AG04449 (cell line): ENCODE data around the gene ACAD8.

Experiments
- CTCF ChIA-PET: fragments of 350-600 bp; formaldehyde crosslinking; extraction: SDS; loops from one replicate; lab custom pipeline; 2021; ENCODE audit warnings: antibody characterized with exemption; lab: Yijun Ruan, JAX
- POLR2A ChIA-PET: fragments of 400-600, 350-600 bp; formaldehyde crosslinking; extraction: SDS; loops from one replicate; lab custom pipeline; 2020; ENCODE audit warnings: antibody characterized with exemption, inconsistent platforms; lab: Yijun Ruan, JAX
- DNase-seq: peaks from one replicate; pipeline ENCODE4 v3.0.0-alpha.2; 2010; ENCODE audit warnings: low read depth, low spot score
- H3K4me3 ChIP-seq: 2 replicates; pipeline ENCODE4 v1.5.1; 2011; ENCODE audit warnings: low read depth, mild to moderate bottlenecking, control low read depth, low read length
- CTCF ChIP-seq: IDR thresholded peaks from one replicate; pipeline ENCODE4 v1.5.1; 2011; ENCODE audit warnings: mild to moderate bottlenecking, moderate library complexity, low read length, control low read depth, inconsistent platforms; ENCODE audit not compliant: insufficient read depth; ENCODE audit errors: missing control alignments

Gene ACAD8

GRCh38 chr11:134236834-134237556 is 16.4 kb upstream of the ACAD8 start:
- H3K4me3 ChIP-seq: no peak overlapping the region
- POLR2A ChIA-PET: no interaction called here
- no peak for DNase-seq
- no peak for TF ChIP-seq CTCF
- CTCF ChIA-PET: interaction anchor here (0.8 to 2.0 kb wide), 2 partner anchors 20 to 25 kb away, joined by 3 to 7 read pairs; no protein-coding TSS in a partner anchor

DNA sequence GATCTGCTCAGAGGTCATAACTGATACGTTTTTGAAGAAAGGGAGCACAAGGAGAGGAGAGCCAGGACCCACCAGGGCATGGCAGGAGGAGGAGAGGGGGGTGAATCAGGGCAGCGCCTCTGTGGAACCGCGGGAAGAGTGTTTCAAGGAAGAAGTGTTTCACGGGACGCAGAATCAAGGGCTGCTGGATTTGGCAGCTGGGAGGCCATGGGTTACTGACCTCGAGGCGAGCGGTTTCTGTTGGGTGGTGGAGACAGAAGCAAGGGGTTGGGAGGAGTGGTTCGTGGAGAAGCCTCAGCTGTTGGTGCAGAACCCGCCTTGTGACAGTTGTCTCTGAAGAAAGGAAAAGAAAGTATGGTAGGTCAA is 15.8 kb upstream of the ACAD8 start:
- DNase-seq: no peak
- ChIA-PET CTCF (interaction anchor here (0.8 to 2.0 kb wide), 2 partner anchors 19 to 24 kb away, joined by 3 to 7 read pairs; no protein-coding TSS in a partner anchor), POLR2A (no interaction called here)
- TF ChIP-seq CTCF: no peak
- H3K4me3 ChIP-seq: no peak overlapping the region

- no peak for DNase-seq
- H3K4me3 ChIP-seq: no peak overlapping the region
- TF ChIP-seq CTCF: no peak
- ChIA-PET POLR2A (no interaction called here), CTCF (interaction anchor here (0.8 to 1.5 kb wide), 6 partner anchors 9 to 189 kb away, joined by 3 to 5 read pairs (median 3); partner anchors contain the start of gene VPS26B)
Observed at GRCh38 chr11:134238956-134239355, 14.4 kb upstream of the ACAD8 start.

- POLR2A ChIA-PET: no interaction called here
Observed at GRCh38 chr11:134240592-134240991, 12.8 kb upstream of the ACAD8 start.

GRCh38 chr11:134242376-134242775 is 11.0 kb upstream of the ACAD8 start:
- no peak for DNase-seq
- no peak for TF ChIP-seq CTCF
- POLR2A ChIA-PET: no interaction called here
- CTCF ChIA-PET: interaction anchor here (0.9 kb wide), 1 partner anchor 9 kb away, joined by 3 read pairs; no protein-coding TSS in a partner anchor
- H3K4me3 ChIP-seq: no peak overlapping the region

More at GRCh38 chr11:134240592-134240991, 12.8 kb upstream of the ACAD8 start:
- no peak overlapping the region for H3K4me3 ChIP-seq
- TF ChIP-seq CTCF: no peak
- CTCF ChIA-PET: interaction anchor here (1.0 kb wide), 1 partner anchor 9 kb away, joined by 4 read pairs; no protein-coding TSS in a partner anchor
- no peak for DNase-seq

- DNase-seq: no peak
- ChIA-PET CTCF (interaction anchor here (0.8 to 1.6 kb wide), 8 partner anchors 10 to 105 kb away, joined by 3 to 7 read pairs (median 4); partner anchors contain the start of gene VPS26B), POLR2A (interaction anchor here (1.6 kb wide), 1 partner anchor 19 kb away, joined by 4 read pairs; the partner anchor contains the start of gene VPS26B)
- no peak for TF ChIP-seq CTCF
- no peak overlapping the region for H3K4me3 ChIP-seq
Observed at GRCh38 chr11:134243913-134244312, 9.5 kb upstream of the ACAD8 start.
